Kidney epithelial cell (primary cell): ENCODE data around the gene SCAF8. TPM values are rescaled to one million over a fixed set of nuclear protein-coding genes. Genes with fewer than 3 reads are reported as not detected.

Experiments
- DNase-seq: peaks from one replicate; pipeline ENCODE4 v3.0.0-alpha.2; 2010; ENCODE audit warnings: low read depth
- H3K27me3 ChIP-seq: 2 replicates; pipeline ENCODE4 v1.6.0; 2011; ENCODE audit warnings: low read length; ENCODE audit not compliant: control insufficient read depth, insufficient read depth
- H3K36me3 ChIP-seq: 2 replicates; pipeline ENCODE4 v1.5.1; 2011; ENCODE audit warnings: low read length; ENCODE audit not compliant: control insufficient read depth, insufficient read depth
- H3K4me3 ChIP-seq: 2 replicates; pipeline ENCODE4 v1.5.1; 2011; ENCODE audit warnings: low read depth, mild to moderate bottlenecking, control low read depth, low read length
- CTCF ChIP-seq: IDR thresholded peaks from 2 replicates; pipeline ENCODE4 v1.5.1; 2011; ENCODE audit warnings: mild to moderate bottlenecking, moderate library complexity, low read length, control low read depth, inconsistent platforms; ENCODE audit not compliant: insufficient read depth, poor library complexity, severe bottlenecking
- total RNA-seq: library from RNA; depleted of rRNA; stranded (reverse); fragments of >200 nt; gene quantifications from 2 replicates; pipeline ENCODE4 v1.2.3, GENCODE V29; 2015

Gene SCAF8
- total RNA-seq, 1 donor from 2014 or later, result 40.9 TPM

- Histone ChIP-seq H3K27me3 (no peaks in the 10 kb centered on the region), H3K36me3 (no peaks in the 10 kb centered on the region), H3K4me3 (no peak overlapping the region)
- DNase-seq, result no peak
- no peak for TF ChIP-seq CTCF
These were observed 36.6 kb upstream of the SCAF8 start for GRCh38 chr6:154696661-154697060.

DNA sequence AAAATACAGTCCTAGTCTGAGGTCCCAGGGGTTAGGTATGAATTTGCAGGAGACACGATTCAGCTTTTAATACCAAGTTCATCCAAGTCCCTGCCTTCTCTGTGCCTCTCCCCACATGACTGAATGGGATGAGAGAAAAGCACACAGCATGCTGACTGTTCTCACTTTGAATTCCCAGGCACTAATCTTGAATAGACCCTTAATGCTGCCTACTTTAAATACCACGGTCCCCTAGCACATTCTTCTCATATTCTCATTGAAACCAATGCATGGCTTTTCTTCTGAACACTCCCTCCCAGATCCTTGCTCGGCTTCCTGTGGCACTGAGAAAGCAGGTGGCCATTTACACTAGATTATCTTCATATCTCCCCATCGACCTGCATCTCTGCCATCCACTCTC, 30.1 kb upstream of the SCAF8 start:
- no peak for TF ChIP-seq CTCF
- Histone ChIP-seq H3K27me3 (peaks cover 2% of the 10 kb centered on the region), H3K36me3 (no peaks in the 10 kb centered on the region), H3K4me3 (no peak overlapping the region)
- no peak for DNase-seq

GRCh38 chr6:154705471-154706113, 27.6 kb upstream of the SCAF8 start:
- no peak for DNase-seq
- Histone ChIP-seq H3K36me3 (no peaks in the 10 kb centered on the region), H3K27me3 (peaks cover 2% of the 10 kb centered on the region), H3K4me3 (no peak overlapping the region)
- TF ChIP-seq CTCF, result no peak

GRCh38 chr6:154706389-154706788, 26.8 kb upstream of the SCAF8 start:
- Histone ChIP-seq H3K4me3 (no peak overlapping the region), H3K27me3 (peaks cover 2% of the 10 kb centered on the region), H3K36me3 (no peaks in the 10 kb centered on the region)
- DNase-seq, result no peak
- no peak for TF ChIP-seq CTCF

GRCh38 chr6:154709621-154710020, 23.6 kb upstream of the SCAF8 start:
- Histone ChIP-seq H3K4me3 (no peak overlapping the region), H3K36me3 (no peaks in the 10 kb centered on the region), H3K27me3 (no peaks in the 10 kb centered on the region)
- DNase-seq, result no peak
- TF ChIP-seq CTCF, result no peak

DNA sequence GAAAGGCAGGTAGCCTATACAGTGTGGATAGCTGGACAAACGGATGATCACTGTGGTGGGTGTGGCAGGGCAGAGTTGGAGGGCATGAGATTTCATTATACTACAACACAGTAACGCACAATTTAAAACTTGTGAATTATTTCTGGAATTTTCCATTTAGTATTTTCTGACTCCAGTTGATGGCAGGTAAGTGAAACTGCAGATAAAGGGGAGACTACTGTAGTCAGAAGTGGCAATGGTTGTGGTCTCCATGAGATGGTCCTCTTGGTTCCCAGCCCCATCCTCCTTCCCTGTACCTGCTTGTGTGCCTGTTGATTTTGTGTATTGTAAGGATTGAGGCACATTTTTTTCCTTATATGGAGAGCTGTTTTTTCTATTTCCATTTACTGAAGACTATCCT, 22.5 kb upstream of the SCAF8 start:
- TF ChIP-seq CTCF, result no peak
- Histone ChIP-seq H3K4me3 (no peak overlapping the region), H3K27me3 (no peaks in the 10 kb centered on the region), H3K36me3 (no peaks in the 10 kb centered on the region)
- no peak for DNase-seq
